GM12878 (cell line): ENCODE data around the gene PTPN21. TPM values are rescaled to one million over a fixed set of nuclear protein-coding genes. Genes with fewer than 3 reads are reported as not detected.
"Not testable (repeated sequence)": the region's sequence is repeated elsewhere in the genome, so short reads cannot be mapped to it uniquely, and the experiment has no call there.

Experiments
- ATAC-seq: fragments of 200-7000 bp; cut with Tn5 transposase; 3 replicates; pipeline ENCODE4 v1.9.1; 2020; ENCODE audit warnings: mild to moderate bottlenecking, moderate library complexity
- BruUV-seq: library from RNA; stranded (reverse); fragments of 400-500 nt; replicated peaks from 2 replicates; lab custom pipeline; 2021; lab: Mats Ljungman, UMichigan
- CTCF ChIA-PET: fragments of 300-600 bp; sonication (Branson Sonifier 250); formaldehyde crosslinking; extraction: SDS; loops from one replicate; lab custom pipeline; 2021; ENCODE audit warnings: inconsistent platforms; lab: Yijun Ruan, JAX
- POLR2A ChIA-PET: fragments of 350-600 bp; formaldehyde crosslinking; extraction: SDS; loops from one replicate; lab custom pipeline; 2021; ENCODE audit warnings: inconsistent platforms; lab: Charles Lee
- RAD21 ChIA-PET: fragments of 300-600 bp; sonication (Branson Sonifier 250); formaldehyde crosslinking; loops from one replicate; lab custom pipeline; 2023; ENCODE audit warnings: antibody characterized with exemption; ENCODE audit not compliant: unreplicated experiment; lab: Charles Lee
- SMC1A ChIA-PET: fragments of 300-600 bp; sonication (Branson Sonifier 250); formaldehyde crosslinking; loops from one replicate; lab custom pipeline; 2023; ENCODE audit not compliant: unreplicated experiment, uncharacterized antibody; lab: Charles Lee
- DNase-seq: peaks from one replicate; pipeline ENCODE4 v3.0.0-alpha.2; 2011; ENCODE audit warnings: low read depth, low spot score
- FAIRE-seq: peaks from 3 replicates; lab custom pipeline; 2011; peaks lifted over from hg19 to GRCh38; lab: Jason Lieb, UNC
- H2AFZ ChIP-seq: 2 replicates; pipeline ENCODE4 v1.6.0; 2011; ENCODE audit warnings: low read depth, low read length, control low read depth; ENCODE audit not compliant: control insufficient read depth
- H3K27ac ChIP-seq: 2 replicates; pipeline ENCODE4 v1.5.1; 2011; ENCODE audit warnings: control low read depth; ENCODE audit not compliant: control insufficient read depth, insufficient read depth
- H3K27me3 ChIP-seq, 2 experiments: replicated peaks in 1 of 2; 2 replicates each; pipeline versions ENCODE4 v1.6.0 to v1.6.1; 2011; ENCODE audit warnings: low read length in 1 of 2; ENCODE audit not compliant: control insufficient read depth in 2 of 2, insufficient read depth in 2 of 2
- H3K36me3 ChIP-seq, 2 experiments: 2 replicates each; pipeline ENCODE4 v1.5.1; 2011; ENCODE audit warnings: low read length in 1 of 2; ENCODE audit not compliant: control insufficient read depth in 2 of 2, insufficient read depth in 2 of 2
- H3K4me1 ChIP-seq: 2 replicates; pipeline ENCODE4 v1.6.1; 2011; ENCODE audit warnings: mild to moderate bottlenecking, low read length, moderate library complexity, mixed read lengths; ENCODE audit not compliant: control insufficient read depth, insufficient read depth
- H3K4me2 ChIP-seq: 2 replicates; pipeline ENCODE4 v1.6.0; 2011; ENCODE audit warnings: control low read depth; ENCODE audit not compliant: control insufficient read depth, insufficient read depth
- H3K4me3 ChIP-seq: fragments of 200-600 bp; sonication (generic); 2 replicates; pipeline ENCODE4 v1.5.1; 2016
- H3K79me2 ChIP-seq: 2 replicates; pipeline ENCODE4 v1.6.0; 2011; ENCODE audit warnings: low read length; ENCODE audit not compliant: control insufficient read depth, insufficient read depth
- H3K9ac ChIP-seq: 2 replicates; pipeline ENCODE4 v1.8.0; 2011; ENCODE audit warnings: low read length, control low read depth, mixed read lengths; ENCODE audit not compliant: control insufficient read depth, insufficient read depth
- H3K9me3 ChIP-seq: replicated peaks from 3 replicates; pipeline ENCODE4 v1.5.1; 2011; ENCODE audit warnings: mild to moderate bottlenecking, low read length; ENCODE audit not compliant: control insufficient read depth, insufficient read depth
- H4K20me1 ChIP-seq: 2 replicates; pipeline ENCODE4 v1.6.0; 2011; ENCODE audit not compliant: control insufficient read depth, insufficient read depth
- ETV6 ChIP-seq, 2 experiments: fragments of 450-650 bp in 1 of 2; IDR thresholded peaks in 1 of 2; conservative IDR thresholded peaks in 1 of 2; 2 replicates each; pipeline ENCODE4 v1.6.1; 2014; ENCODE audit warnings: antibody characterized with exemption in 1 of 2, borderline replicate concordance in 1 of 2, low read depth in 1 of 2, mild to moderate bottlenecking in 1 of 2, moderate library complexity in 1 of 2
- EZH2 ChIP-seq: IDR thresholded peaks from 2 replicates; pipeline ENCODE4 v1.6.1; 2012; ENCODE audit warnings: low read depth, mild to moderate bottlenecking, control low read depth, inconsistent platforms, low read length, borderline replicate concordance; ENCODE audit not compliant: control insufficient read depth
- MYC ChIP-seq: IDR thresholded peaks from 2 replicates; pipeline ENCODE4 v1.6.1; 2011; ENCODE audit warnings: mild to moderate bottlenecking, low read length, moderate library complexity, inconsistent platforms; ENCODE audit not compliant: insufficient read depth, insufficient replicate concordance, insufficient read length, severe bottlenecking
- RAD21 ChIP-seq: IDR thresholded peaks from 2 replicates; pipeline ENCODE4 v1.6.1; 2011; ENCODE audit warnings: mild to moderate bottlenecking, low read depth, low read length, moderate library complexity; ENCODE audit not compliant: insufficient read depth
- WGBS: methylation state at CpG from one replicate; pipeline ENCODE4 v1.1.6; 2016; ENCODE audit warnings: low lambda C conversion rate; ENCODE audit not compliant: insufficient replicate concordance, insufficient coverage; ENCODE audit errors: missing lambda C conversion rate; 5-methylcytosine and 5-hydroxymethylcytosine counted together
- in situ Hi-C: fragments of 300-500 bp; cut with MboI; formaldehyde crosslinking; loops from 9 replicates; pipeline ENCODE4 v1.14.3; 2018; ENCODE audit warnings: mixed read lengths
- intact Hi-C: fragments of 100-400 bp; cut with micrococcal nuclease; formaldehyde crosslinking; loops from one replicate; pipeline ENCODE4 v1.14.2; 2022; ENCODE audit not compliant: unreplicated experiment
- polyA plus RNA-seq, 11 experiments: library from polyadenylated mRNA; depleted of rRNA in 4 of 11; unstranded in 6 of 11; stranded (reverse) in 5 of 11; fragments of >200 nt; fragmentation: Nextera tagmentation in 4 of 11; fragmentation: Illumina TruSeq in 1 of 11; extraction: Ambion mirVana in 4 of 11; extraction: Trizol in 1 of 11; gene quantifications; 1 replicate in 1 of 11; 2 replicates in 10 of 11; pipeline versions ENCODE4 v1.2.1 to v1.2.3, GENCODE V29; 2011 to 2016; ENCODE audit warnings: inconsistent platforms in 2 of 11, missing spikeins in 2 of 11, low read depth in 1 of 11
- total RNA-seq, 4 experiments: library from RNA; depleted of rRNA in 3 of 4; stranded (reverse); fragments of >200 nt in 3 of 4; fragmentation: Illumina TruSeq in 1 of 4; extraction: Trizol in 1 of 4; gene quantifications; 2 replicates each; pipeline versions ENCODE4 v1.2.1 to v1.2.3, GENCODE V29; 2013 to 2021
- TF ChIP-seq, protein P1 (sequence below): fragments of 450-650 bp; IDR thresholded peaks from 2 replicates; pipeline ENCODE4 v1.6.1; 2017; ENCODE audit warnings: antibody characterized with exemption, mild to moderate bottlenecking, moderate library complexity
- TF ChIP-seq, protein P2 (sequence below): fragments of 450-650 bp; IDR thresholded peaks from 2 replicates; pipeline ENCODE4 v1.6.1; 2016; ENCODE audit warnings: mild to moderate bottlenecking

Gene PTPN21
- total and polyA plus RNA-seq, 10 of the 15 experiments (the other 5 are each of a cell fraction or from before 2014, with no cell fraction given) = 0.01 to 0.23 (median 0.04) TPM; not detected in 3

- no peak for TF ChIP-seq ETV6 (conservative IDR thresholded peaks at IDR 0.05 in 1 of 2, IDR thresholded peaks at IDR 0.05 in 1 of 2; ENCODE audit: borderline replicate concordance in 1 of 2, low read depth in 1 of 2)
- no peak for TF ChIP-seq RAD21
These were observed 21.7 kb downstream of the PTPN21 start (continued) for GRCh38 chr14:88533064-88533602.

- H3K9me3 ChIP-seq, RAD21 ChIA-PET, H2AFZ ChIP-seq, intact Hi-C loops, in situ Hi-C loops, H3K36me3 ChIP-seq, H3K4me1 ChIP-seq, BruUV-seq, H3K79me2 ChIP-seq, H3K9ac ChIP-seq, DNase-seq, H3K27ac ChIP-seq, FAIRE-seq, H4K20me1 ChIP-seq, POLR2A ChIA-PET, H3K4me3 ChIP-seq, H3K27me3 ChIP-seq, ATAC-seq, H3K4me2 ChIP-seq: not testable (repeated sequence)
- SMC1A ChIA-PET = interaction anchor here (0.6 kb wide), 1 partner anchor 66 kb away, joined by 3 read pairs; no protein-coding TSS in a partner anchor
- WGBS = 0% methylated on average over 1 of the region's 1 CpG
- CTCF ChIA-PET = interaction anchor here (1.2 kb wide), 1 partner anchor 38 kb away, joined by 3 read pairs; no protein-coding TSS in a partner anchor
These were observed 24.9 kb downstream of the PTPN21 start for GRCh38 chr14:88529889-88530288.

DNA sequence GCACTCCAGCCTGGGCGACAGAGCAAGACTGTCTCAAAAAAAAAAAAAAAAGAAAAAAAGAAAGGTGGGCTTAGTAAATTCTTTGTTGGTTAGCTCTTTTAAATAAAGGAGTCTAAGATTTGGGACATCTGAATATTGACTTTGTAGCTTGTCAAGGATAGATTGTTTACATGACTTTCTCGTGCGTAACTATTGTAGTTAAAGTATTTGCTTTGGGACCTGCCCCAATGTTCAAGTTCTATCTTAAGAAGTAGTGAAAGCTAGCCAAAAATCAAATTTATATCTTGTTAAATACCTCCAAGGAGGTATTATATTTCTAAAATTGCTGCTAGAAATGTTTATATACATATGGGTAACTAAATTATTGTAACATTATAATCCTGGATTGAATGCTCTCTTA lies 32.4 kb downstream of the PTPN21 start:
- Histone ChIP-seq H3K4me2 (no peak overlapping the region), H3K36me3 (no peaks in the 10 kb centered on the region), H3K4me1 (no peaks in the 10 kb centered on the region), H4K20me1 (no peaks in the 10 kb centered on the region), H2AFZ (no peak overlapping the region), H3K27ac (no peak overlapping the region), H3K4me3 (no peak overlapping the region), H3K9me3 (no peaks in the 10 kb centered on the region), H3K79me2 (no peaks in the 10 kb centered on the region), H3K9ac (no peak overlapping the region), H3K27me3 (no peaks in the 10 kb centered on the region)
- 86% methylated on average over 3 of the region's 3 CpGs for whole genome bisulfite sequencing
- intact Hi-C loops = no loop called here
- FAIRE-seq (no peak), ATAC-seq (no peak), DNase-seq (no peak)
- in situ Hi-C loops = no loop called here
- BruUV-seq = no TSS peak
- ChIA-PET SMC1A (interaction anchor here (0.7 to 1.2 kb wide), 2 partner anchors 20 to 306 kb away, joined by 3 read pairs; no protein-coding TSS in a partner anchor), RAD21 (interaction anchor here (0.5 to 0.6 kb wide), 2 partner anchors 27 to 203 kb away, joined by 3 read pairs; no protein-coding TSS in a partner anchor), CTCF (no interaction called here), POLR2A (no interaction called here)
- TF ChIP-seq, protein P1, sequence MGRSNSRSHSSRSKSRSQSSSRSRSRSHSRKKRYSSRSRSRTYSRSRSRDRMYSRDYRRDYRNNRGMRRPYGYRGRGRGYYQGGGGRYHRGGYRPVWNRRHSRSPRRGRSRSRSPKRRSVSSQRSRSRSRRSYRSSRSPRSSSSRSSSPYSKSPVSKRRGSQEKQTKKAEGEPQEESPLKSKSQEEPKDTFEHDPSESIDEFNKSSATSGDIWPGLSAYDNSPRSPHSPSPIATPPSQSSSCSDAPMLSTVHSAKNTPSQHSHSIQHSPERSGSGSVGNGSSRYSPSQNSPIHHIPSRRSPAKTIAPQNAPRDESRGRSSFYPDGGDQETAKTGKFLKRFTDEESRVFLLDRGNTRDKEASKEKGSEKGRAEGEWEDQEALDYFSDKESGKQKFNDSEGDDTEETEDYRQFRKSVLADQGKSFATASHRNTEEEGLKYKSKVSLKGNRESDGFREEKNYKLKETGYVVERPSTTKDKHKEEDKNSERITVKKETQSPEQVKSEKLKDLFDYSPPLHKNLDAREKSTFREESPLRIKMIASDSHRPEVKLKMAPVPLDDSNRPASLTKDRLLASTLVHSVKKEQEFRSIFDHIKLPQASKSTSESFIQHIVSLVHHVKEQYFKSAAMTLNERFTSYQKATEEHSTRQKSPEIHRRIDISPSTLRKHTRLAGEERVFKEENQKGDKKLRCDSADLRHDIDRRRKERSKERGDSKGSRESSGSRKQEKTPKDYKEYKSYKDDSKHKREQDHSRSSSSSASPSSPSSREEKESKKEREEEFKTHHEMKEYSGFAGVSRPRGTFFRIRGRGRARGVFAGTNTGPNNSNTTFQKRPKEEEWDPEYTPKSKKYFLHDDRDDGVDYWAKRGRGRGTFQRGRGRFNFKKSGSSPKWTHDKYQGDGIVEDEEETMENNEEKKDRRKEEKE = no peak
- TF ChIP-seq EZH2 = no peak
- TF ChIP-seq MYC = no peak
- TF ChIP-seq, protein P2, sequence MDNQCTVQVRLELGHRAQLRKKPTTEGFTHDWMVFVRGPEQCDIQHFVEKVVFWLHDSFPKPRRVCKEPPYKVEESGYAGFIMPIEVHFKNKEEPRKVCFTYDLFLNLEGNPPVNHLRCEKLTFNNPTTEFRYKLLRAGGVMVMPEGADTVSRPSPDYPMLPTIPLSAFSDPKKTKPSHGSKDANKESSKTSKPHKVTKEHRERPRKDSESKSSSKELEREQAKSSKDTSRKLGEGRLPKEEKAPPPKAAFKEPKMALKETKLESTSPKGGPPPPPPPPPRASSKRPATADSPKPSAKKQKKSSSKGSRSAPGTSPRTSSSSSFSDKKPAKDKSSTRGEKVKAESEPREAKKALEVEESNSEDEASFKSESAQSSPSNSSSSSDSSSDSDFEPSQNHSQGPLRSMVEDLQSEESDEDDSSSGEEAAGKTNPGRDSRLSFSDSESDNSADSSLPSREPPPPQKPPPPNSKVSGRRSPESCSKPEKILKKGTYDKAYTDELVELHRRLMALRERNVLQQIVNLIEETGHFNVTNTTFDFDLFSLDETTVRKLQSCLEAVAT = no peak
